GM18907 (cell line): ENCODE data around the gene SLC26A1.

ENCODE experiments used
- ATAC-seq: cut with Tn5 transposase; IDR thresholded peaks from one replicate; pipeline ENCODE4 v1.9.1; 2021; ENCODE audit warnings: mild to moderate bottlenecking, moderate library complexity; ENCODE audit not compliant: unreplicated experiment

The SLC26A1 gene

GRCh38 chr4:1014291-1015167, 21.3 kb upstream of the SLC26A1 start:
- ATAC-seq, result no peak

GRCh38 chr4:1013225-1014073, 20.2 kb upstream of the SLC26A1 start:
- ATAC-seq, result no peak

- no peak for ATAC-seq
These were observed 19.0 kb upstream of the SLC26A1 start for GRCh38 chr4:1012034-1012739.

- ATAC-seq, result no peak
These were observed 18.4 kb upstream of the SLC26A1 start for GRCh38 chr4:1011666-1012033.

GRCh38 chr4:1011022-1011665, 17.9 kb upstream of the SLC26A1 start, which contains the start of gene FGFRL1:
FGFRL1 (plus strand) TSS chr4:1011626; CDS start chr4:1012486, 860 bp downstream.
- no peak for ATAC-seq

GRCh38 chr4:1010395-1011021, 17.3 kb upstream of the SLC26A1 start:
- ATAC-seq, result peak; percentile 13

- ATAC-seq, result peak; percentile 41
These were observed 16.6 kb upstream of the SLC26A1 start for GRCh38 chr4:1009542-1010394.

- no peak for ATAC-seq
These were observed 15.8 kb upstream of the SLC26A1 start for GRCh38 chr4:1008840-1009541.

GRCh38 chr4:1006856-1007255, 13.7 kb upstream of the SLC26A1 start:
- no peak for ATAC-seq

GRCh38 chr4:1004557-1005485, 11.6 kb upstream of the SLC26A1 start:
- no peak for ATAC-seq

GRCh38 chr4:1004071-1004418, 10.8 kb upstream of the SLC26A1 start:
- no peak for ATAC-seq

GRCh38 chr4:1003271-1004070, 10.3 kb upstream of the SLC26A1 start:
- ATAC-seq, result no peak

- ATAC-seq, result no peak
These were observed 9.5 kb upstream of the SLC26A1 start for GRCh38 chr4:1002631-1003251.

- no peak for ATAC-seq
These were observed 9.0 kb upstream of the SLC26A1 start for GRCh38 chr4:1002131-1002630.

GRCh38 chr4:1001561-1002130, 8.4 kb upstream of the SLC26A1 start:
- ATAC-seq, result no peak

GRCh38 chr4:1000686-1001260, 7.6 kb upstream of the SLC26A1 start:
- ATAC-seq, result no peak
